GM23338 (cell line): ENCODE results near the gene NAA80. TPM values are rescaled to one million over a fixed set of nuclear protein-coding genes. Genes with fewer than 3 reads are reported as not detected.

Experiments used
- ATAC-seq: fragments of 200-7000 bp; cut with Tn5 transposase; 3 replicates; pipeline ENCODE4 v1.9.1; 2020
- DNase-seq: peaks from one replicate; pipeline ENCODE4 v3.0.0-alpha.2; 2015; ENCODE audit warnings: low spot score
- H2AFZ ChIP-seq: fragments of 200-600 bp; sonication (generic); 2 replicates; pipeline ENCODE4 v1.8.0; 2016; ENCODE audit warnings: antibody characterized with exemption, mild to moderate bottlenecking, moderate library complexity
- H3F3A ChIP-seq: fragments of 200-600 bp; sonication (generic); replicated peaks from 2 replicates; pipeline ENCODE4 v1.8.0; 2017; ENCODE audit warnings: antibody characterized with exemption, mixed run types, low read depth
- H3K27ac ChIP-seq: fragments of 200-600 bp; sonication (generic); 2 replicates; pipeline ENCODE4 v1.6.1; 2016; ENCODE audit warnings: low read depth
- H3K27me3 ChIP-seq: fragments of 200-600 bp; sonication (generic); 2 replicates; pipeline ENCODE4 v1.8.0; 2016; ENCODE audit warnings: mild to moderate bottlenecking, mixed run types, moderate library complexity; ENCODE audit not compliant: insufficient read depth
- H3K36me3 ChIP-seq: fragments of 200-600 bp; sonication (generic); 2 replicates; pipeline ENCODE4 v1.8.0; 2016; ENCODE audit warnings: mild to moderate bottlenecking; ENCODE audit not compliant: insufficient read depth
- H3K4me1 ChIP-seq: fragments of 200-600 bp; sonication (generic); 2 replicates; pipeline ENCODE4 v1.8.0; 2016; ENCODE audit warnings: mild to moderate bottlenecking, moderate library complexity; ENCODE audit not compliant: insufficient read depth
- H3K4me2 ChIP-seq: fragments of 200-600 bp; sonication (generic); 2 replicates; pipeline ENCODE4 v1.7.1; 2017; ENCODE audit warnings: mixed run types
- H3K4me3 ChIP-seq: fragments of 200-600 bp; sonication (generic); 2 replicates; pipeline ENCODE4 v1.6.1; 2016; ENCODE audit warnings: mixed run types
- H3K79me2 ChIP-seq: fragments of 200-600 bp; sonication (generic); replicated peaks from 2 replicates; pipeline ENCODE4 v1.8.0; 2017; ENCODE audit warnings: mild to moderate bottlenecking; ENCODE audit not compliant: insufficient read depth
- H3K9me2 ChIP-seq: fragments of 200-600 bp; sonication (generic); 2 replicates; pipeline ENCODE4 v1.8.0; 2017; ENCODE audit not compliant: insufficient read depth
- H4K20me1 ChIP-seq: fragments of 200-600 bp; sonication (generic); replicated peaks from 2 replicates; pipeline ENCODE4 v1.8.0; 2017; ENCODE audit warnings: mild to moderate bottlenecking; ENCODE audit not compliant: insufficient read depth
- H3K27ac Mint-ChIP-seq: 2 replicates; pipeline ENCODE4 v1.8.0; 2020; ENCODE audit warnings: inconsistent platforms, mild to moderate bottlenecking, moderate library complexity, mixed read lengths
- H3K27me3 Mint-ChIP-seq: 3 replicates; pipeline ENCODE4 v1.8.0; 2022; ENCODE audit warnings: low read depth, mild to moderate bottlenecking, moderate library complexity, mixed read lengths, inconsistent platforms; ENCODE audit not compliant: insufficient read depth, poor library complexity
- H3K36me3 Mint-ChIP-seq: 3 replicates; pipeline ENCODE4 v1.8.0; 2021; ENCODE audit warnings: low read depth, mild to moderate bottlenecking, inconsistent platforms, moderate library complexity, mixed read lengths
- H3K4me1 Mint-ChIP-seq: 3 replicates; pipeline ENCODE4 v1.8.0; 2020; ENCODE audit warnings: mild to moderate bottlenecking, inconsistent platforms, mixed read lengths
- H3K4me3 Mint-ChIP-seq: 3 replicates; pipeline ENCODE4 v1.8.0; 2021; ENCODE audit warnings: moderate library complexity, mild to moderate bottlenecking, inconsistent platforms, mixed read lengths
- H3K9me3 Mint-ChIP-seq: 3 replicates; pipeline ENCODE4 v1.8.0; 2020; ENCODE audit warnings: moderate library complexity, mild to moderate bottlenecking, inconsistent platforms, mixed read lengths
- CREB1 ChIP-seq: fragments of 250-450 bp; sonication (Bioruptor Pico); IDR thresholded peaks from 2 replicates; pipeline ENCODE4 v1.5.0; 2020; ENCODE audit warnings: low read depth, mild to moderate bottlenecking, moderate library complexity
- CTCF ChIP-seq, 2 experiments: fragments of 200-600 bp in 1 of 2; sonication (generic) in 1 of 2; conservative IDR thresholded peaks; 2 replicates each; pipeline versions ENCODE4 v1.5.1 to v1.6.1; 2016 to 2017; ENCODE audit warnings: antibody characterized with exemption in 2 of 2, low read depth in 2 of 2, mild to moderate bottlenecking in 2 of 2, moderate library complexity in 1 of 2
- ETS1 ChIP-seq: IDR thresholded peaks from 2 replicates; pipeline ENCODE4 v1.6.1; 2016; ENCODE audit warnings: antibody characterized with exemption
- JUNB ChIP-seq: IDR thresholded peaks from one replicate; pipeline ENCODE4 v1.6.1; 2016; ENCODE audit warnings: antibody characterized with exemption; ENCODE audit not compliant: unreplicated experiment
- NANOG ChIP-seq: IDR thresholded peaks from 2 replicates; pipeline ENCODE4 v1.6.1; 2016; ENCODE audit warnings: antibody characterized with exemption, borderline replicate concordance
- POLR2AphosphoS5 ChIP-seq: IDR thresholded peaks from 2 replicates; pipeline ENCODE4 v1.6.1; 2016; ENCODE audit warnings: antibody characterized with exemption, low read depth
- ZNF114 ChIP-seq: fragments of 250-450 bp; sonication (Bioruptor Pico); IDR thresholded peaks from 2 replicates; pipeline ENCODE4 v1.5.0; 2020; ENCODE audit warnings: mild to moderate bottlenecking, moderate library complexity
- ZNF331 ChIP-seq: fragments of 250-450 bp; sonication (Bioruptor Pico); IDR thresholded peaks from 2 replicates; pipeline ENCODE4 v1.5.0; 2020; ENCODE audit warnings: low read depth, mild to moderate bottlenecking, moderate library complexity
- ZNF462 ChIP-seq: fragments of 250-450 bp; sonication (Bioruptor Pico); IDR thresholded peaks from 2 replicates; pipeline ENCODE4 v1.5.0; 2020; ENCODE audit warnings: mild to moderate bottlenecking, moderate library complexity
- long read RNA-seq: library from polyadenylated mRNA; unstranded; transcript quantifications from one replicate; pipeline ENCODE4 v2.0.0, GENCODE V29; 2020; ENCODE audit not compliant: unreplicated experiment
- polyA plus RNA-seq: library from polyadenylated mRNA; unstranded; fragments of >200 nt; fragmentation: Nextera tagmentation; extraction: Ambion mirVana; gene quantifications from 2 replicates; pipeline ENCODE4 v1.2.1, GENCODE V29; 2016
- total RNA-seq: library from RNA; depleted of rRNA; stranded (reverse); fragments of >200 nt; shearing (Covaris generic); gene quantifications from 2 replicates; pipeline ENCODE4 v1.2.3, GENCODE V29; 2014; rRNA removed

Gene NAA80
- total RNA-seq (11.3 and 16.7 TPM in 2 replicates), polyA plus RNA-seq (11.2 and 12.1 TPM in 2 replicates)
- long read RNA-seq, partial matches to known transcripts = 0 of 5 reads
- long read RNA-seq, other reads (novel, unspliced or antisense) = 0 of 5 reads

- no peaks in the 10 kb centered on the region; the same call in 2 of the 3 replicates for H3K9me3 Mint-ChIP-seq
- DNase-seq = peak; percentile 99
- Histone ChIP-seq H3K4me3 (peak within 1 kb of the TSS; percentile 97), H3K79me2 (no peaks in the 10 kb centered on the region), H4K20me1 (no peaks in the 10 kb centered on the region), H3K27me3 (no peaks in the 10 kb centered on the region), H2AFZ (peak within 1 kb of the TSS; percentile 100), H3K4me1 (peaks cover 25% of the 10 kb centered on the region), H3K9me2 (no peaks in the 10 kb centered on the region), H3K4me2 (peak within 1 kb of the TSS; percentile 97), H3F3A (peaks cover 17% of the 10 kb centered on the region), H3K36me3 (no peaks in the 10 kb centered on the region), H3K27ac (peak within 1 kb of the TSS; percentile 79; the same call in 1 of the 2 replicates)
- TF ChIP-seq ZNF114 (CRISPR knock-in tag) (no peak), CREB1 (peak; percentile 84), POLR2AphosphoS5 (peak; percentile 88), ZNF331 (no peak), CTCF (conservative IDR thresholded peaks at IDR 0.05; ENCODE audit: low read depth in 2 of 2) (peak in 1 of 2 experiments; percentile 22; a peak in 1 of 4 replicates)
- H3K27ac Mint-ChIP-seq = peak within 1 kb of the TSS; percentile 98
- no peaks in the 10 kb centered on the region for H3K36me3 Mint-ChIP-seq
- ATAC-seq = peak; percentile 69
- H3K27me3 Mint-ChIP-seq = peaks cover 22% of the 10 kb centered on the region
- peak within 1 kb of the TSS; percentile 98 for H3K4me3 Mint-ChIP-seq
- H3K4me1 Mint-ChIP-seq = peaks cover 22% of the 10 kb centered on the region
These were observed at the start of gene NAA80, which contains the start of gene HYAL3 for GRCh38 chr3:50298836-50299637. TSS of gene NAA80 (minus strand) at chr3:50299405. CDS start at chr3:50297463, 1,942 bp downstream. TSS of gene HYAL3 (minus strand) at chr3:50299405. CDS start at chr3:50295602, 3,803 bp downstream.

- no peak for ATAC-seq
- no peaks in the 10 kb centered on the region for H3K79me2 ChIP-seq
- H3F3A ChIP-seq = 0 out of 2 replicates have a peak, but pooled peaks cover 8% of the 10 kb centered on the region
- no peak overlapping the region for H2AFZ ChIP-seq
- H3K4me2 ChIP-seq = no peak overlapping the region
- no peak overlapping the region for H3K27ac ChIP-seq
- peaks cover 3% of the 10 kb centered on the region; the same call in 1 of the 2 replicates for H3K4me1 ChIP-seq
- no peaks in the 10 kb centered on the region for H4K20me1 ChIP-seq
- Mint-ChIP-seq H3K4me3 (no peak overlapping the region), H3K4me1 (peaks cover 16% of the 10 kb centered on the region), H3K36me3 (peaks cover 7% of the 10 kb centered on the region; the same call in 1 of the 3 replicates), H3K27ac (no peak overlapping the region), H3K27me3 (peaks cover 40% of the 10 kb centered on the region), H3K9me3 (no peaks in the 10 kb centered on the region)
- peak; percentile 83 for DNase-seq
- no peaks in the 10 kb centered on the region for H3K36me3 ChIP-seq
- peaks cover 36% of the 10 kb centered on the region for H3K27me3 ChIP-seq
- H3K9me2 ChIP-seq = no peaks in the 10 kb centered on the region
- no peak overlapping the region for H3K4me3 ChIP-seq
- TF ChIP-seq ETS1 (no peak), JUNB (no peak), ZNF462 (no peak), NANOG (no peak)
These were observed 48.1 kb upstream of the NAA80 start for GRCh38 chr3:50347187-50347813.
